Mucosa of stomach (tissue), 1 donor: ENCODE results near the gene GOLGA6A.
"Not testable (repeated sequence)": the region's sequence is repeated elsewhere in the genome, so short reads cannot be mapped to it uniquely, and the experiment has no call there.

Experiments
- H3K27me3 ChIP-seq: one replicate; pipeline ENCODE4 v1.7.0; 2013; ENCODE audit warnings: mild to moderate bottlenecking, low read length; ENCODE audit not compliant: control insufficient read depth, insufficient read depth
- H3K36me3 ChIP-seq: one replicate; pipeline ENCODE4 v1.7.0; 2013; ENCODE audit warnings: low read length; ENCODE audit not compliant: control insufficient read depth, insufficient read depth
- H3K4me1 ChIP-seq: one replicate; pipeline ENCODE4 v1.7.0; 2013; ENCODE audit warnings: mild to moderate bottlenecking, low read length; ENCODE audit not compliant: control insufficient read depth, insufficient read depth
- H3K4me3 ChIP-seq: one replicate; pipeline ENCODE4 v1.7.0; 2013; ENCODE audit warnings: low read length
- H3K9ac ChIP-seq: one replicate; pipeline ENCODE4 v1.7.0; 2013; ENCODE audit warnings: mild to moderate bottlenecking, low read length, moderate library complexity
- H3K9me3 ChIP-seq: one replicate; pipeline ENCODE4 v1.7.0; 2013; ENCODE audit warnings: mild to moderate bottlenecking, low read length, moderate library complexity; ENCODE audit not compliant: control insufficient read depth
- donor health status: Pancreatic carcinoma.

Gene GOLGA6A

GRCh38 chr15:74123658-74124057 is 41.3 kb upstream of the GOLGA6A start:
- Histone ChIP-seq H3K36me3 (no peaks in the 10 kb centered on the region), H3K9ac (no peak overlapping the region), H3K27me3 (peaks cover 41% of the 10 kb centered on the region), H3K9me3 (no peaks in the 10 kb centered on the region), H3K4me3 (no peak overlapping the region), H3K4me1 (peaks cover 6% of the 10 kb centered on the region)

- Histone ChIP-seq H3K36me3 (no peaks in the 10 kb centered on the region), H3K9ac (no peak overlapping the region), H3K4me3 (no peak overlapping the region), H3K27me3 (peaks cover 35% of the 10 kb centered on the region), H3K9me3 (no peaks in the 10 kb centered on the region), H3K4me1 (peaks cover 5% of the 10 kb centered on the region)
Observed at GRCh38 chr15:74123131-74123429, 40.7 kb upstream of the GOLGA6A start.

DNA sequence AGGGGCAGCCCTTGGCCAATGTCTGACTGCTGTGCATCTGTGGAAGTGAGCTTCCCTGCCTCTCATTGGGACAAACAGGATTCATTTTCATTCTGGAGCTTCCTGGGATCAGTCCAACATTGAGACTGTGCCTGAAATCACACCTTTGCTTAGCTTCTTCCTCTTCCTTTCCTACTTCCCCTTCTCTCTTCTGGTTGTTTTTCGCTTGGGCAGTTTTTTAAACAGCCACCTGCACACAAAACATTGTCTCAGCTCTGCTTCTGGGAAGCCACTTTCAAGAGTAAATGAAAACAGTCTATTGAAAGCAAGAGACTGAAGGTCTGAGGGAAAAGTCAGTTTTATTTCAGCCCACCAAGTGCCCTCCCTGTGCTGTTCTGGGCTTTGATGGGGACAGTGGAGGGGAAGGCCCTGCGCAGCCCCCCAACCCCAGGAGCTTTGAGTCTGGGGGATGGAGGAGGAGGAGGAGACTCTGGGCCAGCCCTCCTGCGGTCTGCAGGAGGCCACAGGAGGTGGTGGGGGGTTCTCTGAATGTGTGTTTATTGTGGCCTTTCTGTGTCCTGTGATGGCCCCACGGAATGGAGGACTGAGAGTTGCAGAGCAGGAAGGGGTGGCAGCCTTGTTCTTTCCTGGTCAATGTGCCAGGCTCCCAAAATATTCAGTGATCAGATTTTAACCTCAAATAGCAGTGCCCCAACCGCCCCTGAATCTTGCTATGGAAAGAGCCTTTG is 40.2 kb upstream of the GOLGA6A start:
- Histone ChIP-seq H3K9ac (no peak overlapping the region), H3K4me3 (no peak overlapping the region), H3K27me3 (peaks cover 30% of the 10 kb centered on the region), H3K9me3 (no peaks in the 10 kb centered on the region), H3K36me3 (no peaks in the 10 kb centered on the region), H3K4me1 (peaks cover under 1% of the 10 kb centered on the region)

GRCh38 chr15:74121858-74122257 is 39.5 kb upstream of the GOLGA6A start:
- no peak overlapping the region for H3K9ac ChIP-seq
- H3K4me3 ChIP-seq: no peak overlapping the region
- H3K36me3 ChIP-seq: no peaks in the 10 kb centered on the region
- H3K27me3 ChIP-seq: peaks cover 24% of the 10 kb centered on the region
- no peaks in the 10 kb centered on the region for H3K9me3 ChIP-seq
- H3K4me1 ChIP-seq: no peaks in the 10 kb centered on the region

DNA sequence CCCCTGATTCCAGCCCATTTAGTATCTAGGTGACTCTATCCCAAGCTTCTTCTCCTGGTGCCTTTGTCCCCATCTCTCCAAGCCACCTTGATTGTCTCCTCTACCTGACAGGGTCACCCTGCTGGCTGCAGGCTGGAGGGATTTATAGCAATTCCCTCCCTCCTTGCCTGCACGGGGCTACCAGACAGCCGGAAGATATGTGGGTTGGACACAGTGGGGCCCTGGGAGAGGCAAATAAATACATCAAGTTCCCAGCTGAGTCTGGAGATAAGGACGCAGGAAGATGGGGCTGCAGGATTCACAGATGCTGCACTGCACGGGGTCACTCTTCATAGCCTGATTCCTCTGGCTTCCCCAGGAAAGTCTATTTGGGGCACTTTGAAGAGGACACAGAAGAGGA is 38.7 kb upstream of the GOLGA6A start:
- no peaks in the 10 kb centered on the region for H3K36me3 ChIP-seq
- no peaks in the 10 kb centered on the region for H3K9me3 ChIP-seq
- peaks cover 23% of the 10 kb centered on the region for H3K27me3 ChIP-seq
- no peaks in the 10 kb centered on the region for H3K4me1 ChIP-seq
- no peak overlapping the region for H3K9ac ChIP-seq
- no peak overlapping the region for H3K4me3 ChIP-seq

- Histone ChIP-seq H3K27me3 (peaks cover 23% of the 10 kb centered on the region), H3K4me1 (no peaks in the 10 kb centered on the region), H3K9me3 (no peaks in the 10 kb centered on the region), H3K9ac (no peak overlapping the region), H3K4me3 (no peak overlapping the region), H3K36me3 (no peaks in the 10 kb centered on the region)
Observed at GRCh38 chr15:74120426-74120825, 38.1 kb upstream of the GOLGA6A start.

GRCh38 chr15:74109713-74110112 is 27.4 kb upstream of the GOLGA6A start:
- H3K4me3 ChIP-seq: no peak overlapping the region
- no peaks in the 10 kb centered on the region for H3K27me3 ChIP-seq
- H3K9me3 ChIP-seq: no peaks in the 10 kb centered on the region
- no peak overlapping the region for H3K9ac ChIP-seq
- no peaks in the 10 kb centered on the region for H3K4me1 ChIP-seq
- no peaks in the 10 kb centered on the region for H3K36me3 ChIP-seq

- H3K27me3 ChIP-seq: not testable (repeated sequence)
Observed at GRCh38 chr15:74108611-74109010, 26.3 kb upstream of the GOLGA6A start.

DNA sequence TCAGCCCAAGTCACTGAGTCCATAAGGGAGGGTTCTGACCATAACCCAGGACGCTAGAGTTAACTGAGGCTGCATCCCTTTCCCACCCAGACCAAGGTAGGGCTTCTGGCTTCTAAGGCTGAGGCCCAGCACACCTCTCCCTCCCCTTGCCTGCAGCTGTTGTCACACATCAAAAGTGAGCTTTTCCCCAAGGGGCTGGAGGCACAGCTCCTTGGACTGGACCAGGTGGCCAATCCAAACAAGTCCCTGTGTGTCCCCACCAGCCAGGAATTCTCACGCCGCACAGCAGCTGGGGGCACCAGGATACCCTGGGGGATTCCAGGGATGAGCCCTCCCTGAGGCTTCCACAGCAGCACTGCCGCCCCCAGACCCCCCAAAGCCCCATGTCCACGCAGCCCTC is 25.8 kb upstream of the GOLGA6A start:
- no peaks in the 10 kb centered on the region for H3K36me3 ChIP-seq
- no peaks in the 10 kb centered on the region for H3K9me3 ChIP-seq
- H3K27me3 ChIP-seq: no peaks in the 10 kb centered on the region
- no peak overlapping the region for H3K9ac ChIP-seq
- no peaks in the 10 kb centered on the region for H3K4me1 ChIP-seq
- no peak overlapping the region for H3K4me3 ChIP-seq

More at GRCh38 chr15:74108611-74109010, 26.3 kb upstream of the GOLGA6A start:
- not testable (repeated sequence) for H3K36me3 ChIP-seq, H3K4me3 ChIP-seq, H3K9ac ChIP-seq, H3K9me3 ChIP-seq, H3K4me1 ChIP-seq

DNA sequence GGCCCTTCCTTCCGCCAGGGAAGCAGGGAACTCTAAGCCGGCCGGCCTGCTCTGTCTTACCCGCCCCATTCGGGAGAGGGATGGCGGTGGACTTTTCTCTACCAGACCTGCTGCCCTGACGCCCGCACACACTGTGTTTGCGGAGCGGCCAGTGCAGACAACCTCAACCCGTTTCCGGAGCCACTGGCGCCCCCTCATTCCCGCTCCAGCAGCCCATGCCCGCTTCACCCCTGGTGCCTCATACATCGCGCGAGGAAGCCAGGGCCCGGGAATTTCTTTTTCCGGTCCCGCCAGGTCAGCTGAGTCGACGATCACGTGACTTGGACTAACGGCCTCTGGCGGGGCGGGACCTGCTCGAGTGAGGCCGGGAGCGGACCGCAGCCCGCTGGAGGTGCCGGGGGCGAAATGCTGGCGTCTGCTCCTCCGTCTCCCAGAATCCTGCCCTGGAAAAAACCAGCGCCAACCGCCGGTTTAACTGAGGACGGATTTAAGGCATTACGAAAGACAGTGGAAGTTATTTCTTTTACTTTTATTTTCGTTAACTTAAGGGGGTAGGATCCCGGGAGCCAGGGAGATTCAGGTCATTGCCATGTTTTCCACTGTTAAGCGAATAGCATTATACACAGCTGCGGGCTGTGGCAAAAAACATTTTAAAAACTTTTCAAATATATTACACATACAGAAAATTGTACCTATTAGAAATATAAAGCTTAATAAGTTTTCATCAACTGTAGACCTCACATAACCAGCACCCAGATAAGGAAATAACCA is 17.8 kb upstream of the GOLGA6A start:
- H3K4me3 ChIP-seq, H3K36me3 ChIP-seq, H3K9me3 ChIP-seq, H3K27me3 ChIP-seq, H3K4me1 ChIP-seq: not testable (repeated sequence)
- H3K9ac ChIP-seq: peak overlapping the region; percentile 50

DNA sequence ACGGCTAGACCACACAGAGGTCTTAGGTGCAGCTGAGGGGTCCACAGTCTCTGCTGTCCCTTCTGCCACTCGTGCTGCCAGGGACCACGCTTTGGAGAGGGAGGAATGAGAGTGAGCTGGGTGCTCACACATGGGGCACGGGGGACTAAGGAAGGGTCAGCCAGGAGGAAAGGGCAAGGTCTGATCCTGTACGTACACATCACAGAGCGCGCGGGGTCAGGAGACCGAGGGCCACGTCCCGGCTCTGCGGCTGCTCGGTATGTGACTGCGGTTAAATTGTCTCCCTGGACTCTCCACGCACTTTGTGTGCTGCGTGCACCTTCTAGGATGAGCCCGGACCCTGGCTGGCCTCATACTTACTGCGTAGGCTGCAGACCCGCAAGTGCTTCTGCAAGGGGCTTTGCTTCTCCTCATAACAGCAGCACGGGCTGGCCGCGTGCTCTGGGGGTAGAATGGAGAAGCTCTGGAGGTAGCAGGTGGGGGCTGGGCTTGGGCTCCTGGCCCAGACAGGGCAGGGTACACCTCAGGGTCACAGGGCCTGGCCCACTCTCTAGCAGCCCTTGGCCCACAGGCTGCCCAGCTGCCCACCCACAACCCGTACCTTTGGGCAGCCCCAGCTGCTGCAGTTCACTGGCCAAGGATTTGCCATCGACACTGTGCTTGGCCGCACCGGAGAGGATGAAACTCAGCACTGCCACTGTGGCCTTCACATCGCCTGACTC is 14.6 kb upstream of the GOLGA6A start:
- H3K36me3 ChIP-seq, H3K9ac ChIP-seq, H3K9me3 ChIP-seq, H3K4me1 ChIP-seq, H3K4me3 ChIP-seq, H3K27me3 ChIP-seq: not testable (repeated sequence)

- not testable (repeated sequence) for H3K9me3 ChIP-seq, H3K4me1 ChIP-seq, H3K4me3 ChIP-seq, H3K27me3 ChIP-seq, H3K9ac ChIP-seq, H3K36me3 ChIP-seq
Observed at GRCh38 chr15:74095610-74096009, 13.3 kb upstream of the GOLGA6A start.
